PFSK-1 (cell line): ENCODE results near the gene MVK.

Experiments used
- FOXP2 ChIP-seq: optimal IDR thresholded peaks from 2 replicates; pipeline ENCODE3; 2011; ENCODE audit warnings: borderline replicate concordance, control low read depth, inconsistent platforms; ENCODE audit not compliant: insufficient read depth; ENCODE audit errors: extremely low read length, extremely low read depth
- POLR2AphosphoS5 ChIP-seq: IDR thresholded peaks from 2 replicates; pipeline ENCODE4 v1.6.1; 2012; ENCODE audit warnings: low read depth, mild to moderate bottlenecking, control low read depth, low read length, moderate library complexity
- SIN3A ChIP-seq: IDR thresholded peaks from 2 replicates; pipeline ENCODE4 v1.6.1; 2012; ENCODE audit warnings: mild to moderate bottlenecking, low read length, moderate library complexity, borderline replicate concordance; ENCODE audit not compliant: insufficient read depth
- TAF1 ChIP-seq: IDR thresholded peaks from 2 replicates; pipeline ENCODE4 v1.6.1; 2012; ENCODE audit warnings: low read length, control low read depth, borderline replicate concordance; ENCODE audit not compliant: insufficient read depth
- TF ChIP-seq, protein P1 (sequence below), 2 experiments: IDR thresholded peaks; 2 replicates each; pipeline versions ENCODE4 v1.6.1 to v1.8.0; 2011 to 2012; ENCODE audit warnings: low read depth in 2 of 2, low read length in 2 of 2, control low read depth in 1 of 2, inconsistent platforms in 1 of 2, mild to moderate bottlenecking in 1 of 2, moderate library complexity in 1 of 2; ENCODE audit not compliant: insufficient read depth in 1 of 2

MVK gene

DNA sequence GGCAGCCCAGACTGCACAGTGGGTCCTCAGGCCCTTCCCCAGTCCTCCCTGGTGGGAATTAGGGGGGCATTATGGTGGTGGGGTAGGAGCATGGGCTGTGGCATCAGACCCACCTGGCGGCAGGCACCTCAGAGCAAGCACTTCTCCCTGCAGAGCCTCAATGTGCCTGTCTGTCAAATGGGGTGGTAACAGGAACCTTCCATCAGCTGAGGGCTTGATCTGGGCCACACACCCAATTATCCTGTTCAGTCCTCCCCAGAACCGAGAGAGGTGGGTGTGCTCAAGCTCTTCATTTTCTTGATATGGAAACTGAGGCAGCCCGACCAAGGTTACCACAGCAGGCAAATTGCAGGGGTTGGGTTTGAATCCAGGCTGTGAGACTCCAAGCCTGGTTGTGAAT, 38.4 kb downstream of the MVK start:
- TF ChIP-seq SIN3A (no peak), TAF1 (no peak), POLR2AphosphoS5 (no peak), FOXP2 (no peak)
- TF ChIP-seq, protein P1, sequence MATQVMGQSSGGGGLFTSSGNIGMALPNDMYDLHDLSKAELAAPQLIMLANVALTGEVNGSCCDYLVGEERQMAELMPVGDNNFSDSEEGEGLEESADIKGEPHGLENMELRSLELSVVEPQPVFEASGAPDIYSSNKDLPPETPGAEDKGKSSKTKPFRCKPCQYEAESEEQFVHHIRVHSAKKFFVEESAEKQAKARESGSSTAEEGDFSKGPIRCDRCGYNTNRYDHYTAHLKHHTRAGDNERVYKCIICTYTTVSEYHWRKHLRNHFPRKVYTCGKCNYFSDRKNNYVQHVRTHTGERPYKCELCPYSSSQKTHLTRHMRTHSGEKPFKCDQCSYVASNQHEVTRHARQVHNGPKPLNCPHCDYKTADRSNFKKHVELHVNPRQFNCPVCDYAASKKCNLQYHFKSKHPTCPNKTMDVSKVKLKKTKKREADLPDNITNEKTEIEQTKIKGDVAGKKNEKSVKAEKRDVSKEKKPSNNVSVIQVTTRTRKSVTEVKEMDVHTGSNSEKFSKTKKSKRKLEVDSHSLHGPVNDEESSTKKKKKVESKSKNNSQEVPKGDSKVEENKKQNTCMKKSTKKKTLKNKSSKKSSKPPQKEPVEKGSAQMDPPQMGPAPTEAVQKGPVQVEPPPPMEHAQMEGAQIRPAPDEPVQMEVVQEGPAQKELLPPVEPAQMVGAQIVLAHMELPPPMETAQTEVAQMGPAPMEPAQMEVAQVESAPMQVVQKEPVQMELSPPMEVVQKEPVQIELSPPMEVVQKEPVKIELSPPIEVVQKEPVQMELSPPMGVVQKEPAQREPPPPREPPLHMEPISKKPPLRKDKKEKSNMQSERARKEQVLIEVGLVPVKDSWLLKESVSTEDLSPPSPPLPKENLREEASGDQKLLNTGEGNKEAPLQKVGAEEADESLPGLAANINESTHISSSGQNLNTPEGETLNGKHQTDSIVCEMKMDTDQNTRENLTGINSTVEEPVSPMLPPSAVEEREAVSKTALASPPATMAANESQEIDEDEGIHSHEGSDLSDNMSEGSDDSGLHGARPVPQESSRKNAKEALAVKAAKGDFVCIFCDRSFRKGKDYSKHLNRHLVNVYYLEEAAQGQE (IDR thresholded peaks at IDR 0.05; ENCODE audit: insufficient read depth in 1 of 2, low read depth in 2 of 2, low read length in 2 of 2) = no peak

DNA sequence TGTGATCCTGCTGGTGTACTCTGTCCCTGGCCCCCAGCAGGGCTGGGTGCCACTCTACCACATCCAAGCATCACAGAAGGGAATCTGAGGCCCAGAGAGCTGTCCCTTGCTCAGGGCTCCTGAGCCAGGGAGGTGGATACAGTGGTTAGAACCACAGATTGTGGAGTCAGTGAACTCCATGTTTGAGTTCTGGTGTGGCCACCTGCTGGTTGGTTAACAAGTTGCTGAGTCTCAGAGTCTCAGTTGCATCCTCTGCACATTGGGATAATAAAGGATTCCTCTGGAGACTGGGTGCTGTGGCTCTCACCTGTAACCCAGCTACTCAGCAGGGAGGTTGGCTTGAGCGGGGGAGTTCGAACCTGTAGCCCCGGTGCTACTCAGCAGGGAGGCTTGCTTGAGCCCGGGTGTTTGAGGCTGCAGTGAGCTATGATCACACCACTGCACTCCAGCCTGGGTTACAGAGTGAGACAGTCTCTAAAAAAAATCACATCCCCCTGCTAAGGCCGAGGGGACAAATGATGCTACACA, 39.4 kb downstream of the MVK start:
- no peak for TF ChIP-seq TAF1
- no peak for TF ChIP-seq SIN3A
- no peak for TF ChIP-seq FOXP2
- TF ChIP-seq POLR2AphosphoS5 = no peak
- TF ChIP-seq, protein P1 (IDR thresholded peaks at IDR 0.05; ENCODE audit: insufficient read depth in 1 of 2, low read depth in 2 of 2, low read length in 2 of 2) = no peak

DNA sequence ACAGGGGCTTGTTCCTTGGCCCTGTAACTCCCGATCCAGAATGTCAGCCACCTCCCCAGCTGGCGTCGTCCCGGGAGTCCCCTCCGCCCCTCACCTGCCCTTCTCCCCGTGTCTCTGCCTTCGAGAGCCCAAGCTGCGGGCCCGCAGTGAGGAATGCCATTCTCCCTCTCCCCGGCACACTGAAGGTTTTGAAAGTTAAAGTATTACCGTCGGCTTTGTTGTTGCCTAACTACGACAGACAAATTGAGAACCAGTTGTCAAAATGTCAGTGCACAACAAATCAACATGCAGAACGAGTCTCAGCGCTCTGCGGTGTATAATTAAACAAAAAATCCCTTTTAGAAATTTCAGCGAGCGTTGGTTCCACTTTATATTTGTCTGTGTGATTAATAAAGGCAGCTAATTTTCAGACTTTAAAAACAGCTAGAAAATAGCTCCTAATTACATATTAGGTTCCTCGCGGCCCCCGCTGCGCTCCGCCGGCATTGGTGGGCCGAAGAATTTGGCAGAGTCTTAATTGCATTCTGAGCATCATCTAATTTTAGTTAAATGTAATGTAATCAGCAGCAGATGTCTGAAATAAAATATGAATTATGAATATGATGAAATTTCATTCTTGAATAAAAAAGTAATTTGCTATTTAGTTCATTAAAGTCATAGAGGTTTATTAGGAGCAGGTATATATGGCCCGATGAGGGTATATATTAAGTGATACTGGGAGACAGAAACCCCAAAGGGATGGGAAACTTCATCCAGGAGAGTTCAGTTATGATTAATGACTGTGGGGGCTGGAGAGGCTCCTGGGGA, 40.3 kb downstream of the MVK start:
- TF ChIP-seq, protein P1 (IDR thresholded peaks at IDR 0.05; ENCODE audit: insufficient read depth in 1 of 2, low read depth in 2 of 2, low read length in 2 of 2) = no peak
- TF ChIP-seq POLR2AphosphoS5 (no peak), SIN3A (no peak), TAF1 (no peak), FOXP2 (no peak)

DNA sequence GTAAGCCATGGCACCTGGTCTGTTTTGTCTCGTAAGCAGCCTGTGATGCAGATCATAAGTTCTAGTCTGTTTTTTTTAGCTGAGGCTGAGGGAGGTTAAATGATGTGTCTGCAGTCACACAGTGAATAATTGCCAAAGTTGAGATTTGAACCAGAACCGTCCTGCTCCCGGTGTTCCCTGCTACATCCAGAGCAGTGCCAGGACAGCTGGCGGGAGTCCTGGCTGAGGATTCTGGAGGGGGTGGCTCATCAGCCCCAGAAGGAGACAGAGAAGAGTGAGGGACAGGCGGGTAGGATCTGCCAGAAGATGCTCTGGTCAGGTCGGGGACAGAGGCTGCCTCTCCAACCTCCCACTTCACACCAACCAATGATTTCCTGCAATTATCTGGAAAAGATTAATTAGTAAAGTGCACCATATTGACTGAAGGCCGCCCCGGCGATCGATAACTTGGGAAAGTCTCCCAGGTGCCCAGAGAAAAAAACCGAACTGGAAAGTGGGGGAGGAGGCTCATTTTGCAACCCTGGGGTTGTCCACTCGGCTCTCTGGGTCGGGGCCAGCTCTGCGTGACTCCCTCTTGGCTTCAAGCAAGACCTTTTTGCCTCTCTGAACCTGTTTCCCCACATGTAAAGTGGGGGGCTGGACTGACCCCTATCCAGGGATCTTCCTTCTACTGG, 42.1 kb downstream of the MVK start:
- TF ChIP-seq SIN3A (no peak), POLR2AphosphoS5 (no peak), TAF1 (no peak), FOXP2 (no peak)
- TF ChIP-seq, protein P1 (IDR thresholded peaks at IDR 0.05; ENCODE audit: insufficient read depth in 1 of 2, low read depth in 2 of 2, low read length in 2 of 2) = no peak
